Caco-2 (cell line): ENCODE data around the gene MCEE. TPM values are rescaled to one million over a fixed set of nuclear protein-coding genes. Genes with fewer than 3 reads are reported as not detected.
A peak's percentile ranks its signal among the peaks of the same experiment; 100 is the strongest.
"Not testable (repeated sequence)": the region's sequence is repeated elsewhere in the genome, so short reads cannot be mapped to it uniquely, and the experiment has no call there.

ENCODE experiments used
- Bru-seq: library from RNA; stranded (reverse); fragments of 400-500 nt; gene quantifications from one replicate; lab custom pipeline; 2021; lab: Mats Ljungman, UMichigan
- BruChase-seq, 2 experiments: library from RNA; stranded (reverse); fragments of 400-500 nt; gene quantifications; one replicate each; lab custom pipeline; 2021; lab: Mats Ljungman, UMichigan
- BruUV-seq: library from RNA; stranded (reverse); fragments of 400-500 nt; replicated peaks from 2 replicates; lab custom pipeline; 2021; lab: Mats Ljungman, UMichigan
- CTCF ChIA-PET: fragments of 300-600 bp; sonication (Branson Sonifier 250); formaldehyde crosslinking; loops from one replicate; lab custom pipeline; 2022; ENCODE audit warnings: antibody characterized with exemption; lab: Charles Lee
- POLR2A ChIA-PET: fragments of 300-600 bp; sonication (Branson Sonifier 250); formaldehyde crosslinking; loops from one replicate; lab custom pipeline; 2022; ENCODE audit warnings: antibody characterized with exemption; lab: Charles Lee
- DNase-seq, 2 experiments: peaks; one replicate each; pipeline versions ENCODE4 v3.0.0 to v3.0.0-alpha.2; 2020 to 2022
- H3K27me3 ChIP-seq: replicated peaks from 2 replicates; pipeline ENCODE4 v1.6.0; 2011; ENCODE audit warnings: low read length; ENCODE audit not compliant: control insufficient read depth, insufficient read depth
- H3K36me3 ChIP-seq: 2 replicates; pipeline ENCODE4 v1.5.1; 2011; ENCODE audit warnings: low read length; ENCODE audit not compliant: control insufficient read depth, insufficient read depth
- H3K4me1 ChIP-seq: fragments of 250-450 bp; sonication (Bioruptor Pico); 2 replicates; pipeline ENCODE4 v1.5.1; 2020; ENCODE audit warnings: mild to moderate bottlenecking
- H3K4me3 ChIP-seq: 2 replicates; pipeline ENCODE4 v1.5.1; 2011; ENCODE audit warnings: low read depth, mild to moderate bottlenecking, control low read depth, low read length
- H3K9me3 ChIP-seq: fragments of 250-450 bp; sonication (Bioruptor Pico); 2 replicates; pipeline ENCODE4 v1.5.1; 2020; ENCODE audit warnings: mild to moderate bottlenecking, moderate library complexity
- H3K27ac Mint-ChIP-seq: one replicate; pipeline ENCODE4 v1.8.0; 2022; ENCODE audit warnings: mixed read lengths; ENCODE audit not compliant: unreplicated experiment
- H3K27me3 Mint-ChIP-seq: one replicate; pipeline ENCODE4 v1.8.0; 2022; ENCODE audit warnings: mixed read lengths; ENCODE audit not compliant: insufficient read depth, unreplicated experiment
- H3K36me3 Mint-ChIP-seq: one replicate; pipeline ENCODE4 v1.8.0; 2022; ENCODE audit warnings: mild to moderate bottlenecking, mixed read lengths; ENCODE audit not compliant: insufficient read depth, unreplicated experiment
- H3K4me1 Mint-ChIP-seq: one replicate; pipeline ENCODE4 v1.8.0; 2022; ENCODE audit warnings: low read depth, mixed read lengths; ENCODE audit not compliant: unreplicated experiment
- H3K4me3 Mint-ChIP-seq: one replicate; pipeline ENCODE4 v1.8.0; 2022; ENCODE audit warnings: mild to moderate bottlenecking, moderate library complexity, mixed read lengths; ENCODE audit not compliant: unreplicated experiment
- H3K9me3 Mint-ChIP-seq: one replicate; pipeline ENCODE4 v1.8.0; 2022; ENCODE audit warnings: mixed read lengths; ENCODE audit not compliant: unreplicated experiment
- intact Hi-C: fragments of 100-400 bp; cut with micrococcal nuclease; formaldehyde crosslinking; loops from one replicate; pipeline ENCODE4 v1.10.0; 2022; ENCODE audit not compliant: unreplicated experiment
- long read RNA-seq: library from polyadenylated mRNA; stranded (forward); transcript quantifications from one replicate; pipeline ENCODE4 v2.0.0, GENCODE V29; 2022
- total RNA-seq: library from RNA; stranded (reverse); gene quantifications from 2 replicates; pipeline ENCODE4 v1.2.3, GENCODE V29; 2022
- TF ChIP-seq, protein P1 (sequence below), 2 experiments: fragments of 200-600 bp in 1 of 2; IDR thresholded peaks; 1 replicate in 1 of 2; 2 replicates in 1 of 2; pipeline versions ENCODE4 v1.5.1 to v1.8.0; 2011 to 2022; ENCODE audit warnings: antibody characterized with exemption in 1 of 2, control low read depth in 1 of 2, inconsistent platforms in 1 of 2, low read depth in 1 of 2, low read length in 1 of 2, mild to moderate bottlenecking in 1 of 2, moderate library complexity in 1 of 2; ENCODE audit not compliant: insufficient read depth in 1 of 2, severe bottlenecking in 1 of 2, unreplicated experiment in 1 of 2

MCEE gene
- total RNA-seq: 13.7 and 15.6 TPM in 2 replicates
- percentile 76 among the genes with signal in this experiment for Bru-seq, nascent RNA
- BruChase-seq, experiment 1, labeled RNA remaining after a 2-hour chase: percentile 72 among the genes with signal in this experiment
- percentile 68 among the genes with signal in this experiment for BruChase-seq, experiment 2, labeled RNA remaining after a 6-hour chase
- long read RNA-seq, transcript MCEE-201 (3 exons, 835 nt): major isoform, 10 of 24 reads
- long read RNA-seq, partial matches to known transcripts: 3 of 24 reads
- long read RNA-seq, other reads (novel, unspliced or antisense): 11 of 24 reads

GRCh38 chr2:71130152-71130904 lies at the start of gene MCEE, which contains the start of gene MPHOSPH10:
TSS of gene MCEE (minus strand) at chr2:71130229. CDS start at chr2:71130219, 10 bp downstream.
TSS of gene MPHOSPH10 (plus strand) at chr2:71130634. CDS start at chr2:71130666, 32 bp downstream.
- H3K4me3 ChIP-seq: peak within 1 kb of the TSS; percentile 73
- no peaks in the 10 kb centered on the region for H3K9me3 ChIP-seq
- TF ChIP-seq, protein P1, sequence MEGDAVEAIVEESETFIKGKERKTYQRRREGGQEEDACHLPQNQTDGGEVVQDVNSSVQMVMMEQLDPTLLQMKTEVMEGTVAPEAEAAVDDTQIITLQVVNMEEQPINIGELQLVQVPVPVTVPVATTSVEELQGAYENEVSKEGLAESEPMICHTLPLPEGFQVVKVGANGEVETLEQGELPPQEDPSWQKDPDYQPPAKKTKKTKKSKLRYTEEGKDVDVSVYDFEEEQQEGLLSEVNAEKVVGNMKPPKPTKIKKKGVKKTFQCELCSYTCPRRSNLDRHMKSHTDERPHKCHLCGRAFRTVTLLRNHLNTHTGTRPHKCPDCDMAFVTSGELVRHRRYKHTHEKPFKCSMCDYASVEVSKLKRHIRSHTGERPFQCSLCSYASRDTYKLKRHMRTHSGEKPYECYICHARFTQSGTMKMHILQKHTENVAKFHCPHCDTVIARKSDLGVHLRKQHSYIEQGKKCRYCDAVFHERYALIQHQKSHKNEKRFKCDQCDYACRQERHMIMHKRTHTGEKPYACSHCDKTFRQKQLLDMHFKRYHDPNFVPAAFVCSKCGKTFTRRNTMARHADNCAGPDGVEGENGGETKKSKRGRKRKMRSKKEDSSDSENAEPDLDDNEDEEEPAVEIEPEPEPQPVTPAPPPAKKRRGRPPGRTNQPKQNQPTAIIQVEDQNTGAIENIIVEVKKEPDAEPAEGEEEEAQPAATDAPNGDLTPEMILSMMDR (IDR thresholded peaks at IDR 0.05; ENCODE audit: insufficient read depth in 1 of 2, low read depth in 1 of 2, low read length in 1 of 2, severe bottlenecking in 1 of 2, unreplicated experiment in 1 of 2): no peak
- peaks cover 26% of the 10 kb centered on the region for H3K36me3 Mint-ChIP-seq
- H3K4me1 ChIP-seq: 0 out of 2 replicates have a peak, but pooled peaks cover 4% of the 10 kb centered on the region
- POLR2A ChIA-PET: interaction anchor here (0.5 to 0.6 kb wide), 3 partner anchors 21 to 939 kb away, joined by 3 to 5 read pairs (median 3); partner anchors contain the start of gene C2orf42
- no peak within 1 kb of the TSS for H3K4me3 Mint-ChIP-seq
- no peaks in the 10 kb centered on the region; the same call in 1 of the 2 replicates for H3K36me3 ChIP-seq
- no peak within 1 kb of the TSS for H3K27ac Mint-ChIP-seq
- peak; percentile 93 for DNase-seq
- no peaks in the 10 kb centered on the region for H3K9me3 Mint-ChIP-seq
- no TSS peak for BruUV-seq
- no peaks in the 10 kb centered on the region for H3K27me3 ChIP-seq
- intact Hi-C loops: loop anchor here (1.0 kb wide), 3 partner anchors 30 to 97 kb away; partner anchors contain the start of genes NAGK and PAIP2B
- no peaks in the 10 kb centered on the region for H3K4me1 Mint-ChIP-seq
- CTCF ChIA-PET: interaction anchor here (1.0 to 1.4 kb wide), 3 partner anchors 30 to 201 kb away, joined by 4 to 7 read pairs (median 6); partner anchors contain the start of gene ZNF638
- H3K27me3 Mint-ChIP-seq: no peaks in the 10 kb centered on the region

GRCh38 chr2:71178836-71179235 lies 48.8 kb upstream of the MCEE start:
- H3K36me3 ChIP-seq, H3K4me3 Mint-ChIP-seq, POLR2A ChIA-PET, CTCF ChIA-PET, DNase-seq, H3K36me3 Mint-ChIP-seq, H3K27ac Mint-ChIP-seq, H3K27me3 Mint-ChIP-seq, intact Hi-C loops, BruUV-seq, H3K4me1 Mint-ChIP-seq, H3K9me3 Mint-ChIP-seq, H3K4me3 ChIP-seq, H3K4me1 ChIP-seq, H3K27me3 ChIP-seq, H3K9me3 ChIP-seq: not testable (repeated sequence)

GRCh38 chr2:71174207-71174606 lies 44.2 kb upstream of the MCEE start:
- Mint-ChIP-seq H3K36me3 (no peaks in the 10 kb centered on the region), H3K27me3 (peaks cover 6% of the 10 kb centered on the region), H3K9me3 (no peaks in the 10 kb centered on the region), H3K4me3 (no peak overlapping the region), H3K4me1 (no peaks in the 10 kb centered on the region), H3K27ac (no peak overlapping the region)
- no peak for DNase-seq
- ChIA-PET CTCF (no interaction called here), POLR2A (interaction anchor here (0.6 kb wide), 1 partner anchor 14 kb away, joined by 7 read pairs; no protein-coding TSS in a partner anchor)
- Histone ChIP-seq H3K4me3 (no peak overlapping the region), H3K36me3 (no peaks in the 10 kb centered on the region; the same call in 1 of the 2 replicates), H3K9me3 (no peaks in the 10 kb centered on the region), H3K4me1 (no peaks in the 10 kb centered on the region), H3K27me3 (no peaks in the 10 kb centered on the region; the same call in 1 of the 2 replicates)
- intact Hi-C loops: no loop called here
- TF ChIP-seq, protein P1 (IDR thresholded peaks at IDR 0.05; ENCODE audit: insufficient read depth in 1 of 2, low read depth in 1 of 2, low read length in 1 of 2, severe bottlenecking in 1 of 2, unreplicated experiment in 1 of 2): no peak
- no TSS peak for BruUV-seq
